ENCODE measurements around the gene CITED1.

DNA sequence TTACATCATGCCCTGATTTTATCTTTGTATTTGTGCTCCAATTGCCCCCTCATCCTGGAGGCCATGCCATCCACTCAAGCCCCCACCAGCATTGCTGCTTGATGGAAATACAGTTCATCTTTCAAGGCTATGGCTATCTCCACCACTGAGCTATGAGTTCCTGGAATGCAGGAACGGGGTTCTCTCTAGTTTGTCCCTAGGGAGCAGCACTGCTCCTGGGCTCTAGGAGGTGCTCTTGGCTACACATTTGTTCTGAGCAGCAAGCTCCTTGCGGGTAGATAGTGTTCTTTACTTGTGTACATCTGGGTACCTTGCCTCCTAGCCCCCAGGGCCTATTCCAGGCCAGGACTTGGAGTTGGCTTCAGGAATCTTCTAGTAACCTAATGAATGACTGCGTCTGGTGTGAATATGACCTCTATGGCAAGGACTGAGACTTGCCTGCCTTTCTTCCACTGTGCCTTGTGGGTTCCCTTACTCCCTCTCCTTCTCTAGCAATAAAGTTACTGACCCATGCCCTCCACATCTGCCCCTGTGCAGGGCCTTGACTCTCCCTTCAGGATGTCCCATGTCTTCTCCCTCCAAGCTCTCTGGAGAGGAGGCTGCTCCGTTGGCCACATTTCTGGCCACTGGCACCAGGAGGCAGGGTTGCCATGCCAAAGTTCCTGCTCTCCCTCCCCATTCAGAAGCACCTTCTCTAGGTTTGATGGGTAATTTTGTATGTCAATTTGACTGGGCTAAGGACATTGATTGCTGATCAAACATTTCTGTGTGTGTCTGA is 7.6 kb downstream of the CITED1 start:
- TF ChIP-seq EZH2phosphoT487 (IDR thresholded peaks at IDR 0.05; ENCODE audit: insufficient read depth, low read depth) (no peak), EZH2 (IDR thresholded peaks at IDR 0.05; ENCODE audit: insufficient read depth, poor library complexity, severe bottlenecking) (no peak)
